MM.1S (cell line): ENCODE results near the gene RFTN1.

ENCODE experiments used
- DNase-seq: peaks from one replicate; pipeline ENCODE4 v3.0.0-alpha.2; 2015
- H2AFZ ChIP-seq: fragments of 300-600 bp; sonication (generic); 2 replicates; pipeline ENCODE4 v1.6.0; 2016; ENCODE audit warnings: antibody characterized with exemption, low read length
- H3F3A ChIP-seq: fragments of 300-600 bp; sonication (generic); 2 replicates; pipeline ENCODE4 v1.6.1; 2016; ENCODE audit warnings: mild to moderate bottlenecking, antibody characterized with exemption, low read length, moderate library complexity, mixed read lengths; ENCODE audit not compliant: insufficient read depth
- H3K27ac ChIP-seq: fragments of 300-600 bp; sonication (generic); 2 replicates; pipeline ENCODE4 v1.5.1; 2016; ENCODE audit warnings: mild to moderate bottlenecking, low read length
- H3K27me3 ChIP-seq: fragments of 300-600 bp; sonication (generic); replicated peaks from 2 replicates; pipeline ENCODE4 v1.6.0; 2016; ENCODE audit warnings: low read length; ENCODE audit not compliant: insufficient read depth
- H3K36me3 ChIP-seq: fragments of 300-600 bp; sonication (generic); replicated peaks from 2 replicates; pipeline ENCODE4 v1.6.1; 2016; ENCODE audit warnings: mild to moderate bottlenecking, low read length, mixed read lengths; ENCODE audit not compliant: insufficient read depth
- H3K4me1 ChIP-seq: fragments of 300-600 bp; sonication (generic); 2 replicates; pipeline ENCODE4 v1.6.1; 2016; ENCODE audit warnings: low read length, mixed read lengths
- H3K4me2 ChIP-seq: fragments of 300-600 bp; sonication (generic); 2 replicates; pipeline ENCODE4 v1.6.0; 2016; ENCODE audit warnings: low read depth, low read length
- H3K4me3 ChIP-seq: fragments of 300-600 bp; sonication (generic); 2 replicates; pipeline ENCODE4 v1.5.1; 2016; ENCODE audit warnings: low read length, mixed read lengths
- H3K79me2 ChIP-seq: fragments of 300-600 bp; sonication (generic); 2 replicates; pipeline ENCODE4 v1.6.1; 2016; ENCODE audit warnings: mixed run types, low read length, mixed read lengths
- H3K9ac ChIP-seq: fragments of 300-600 bp; sonication (generic); 2 replicates; pipeline ENCODE4 v1.6.1; 2016; ENCODE audit warnings: low read length, mixed read lengths
- H3K9me2 ChIP-seq: fragments of 300-600 bp; sonication (generic); replicated peaks from 2 replicates; pipeline ENCODE4 v1.6.1; 2016; ENCODE audit warnings: mild to moderate bottlenecking, low read length, mixed read lengths; ENCODE audit not compliant: insufficient read depth
- H3K9me3 ChIP-seq: fragments of 300-600 bp; sonication (generic); replicated peaks from 2 replicates; pipeline ENCODE4 v1.6.1; 2016; ENCODE audit warnings: mild to moderate bottlenecking, low read length, mixed read lengths; ENCODE audit not compliant: insufficient read depth
- H4K20me1 ChIP-seq: fragments of 300-600 bp; sonication (generic); 2 replicates; pipeline ENCODE4 v1.6.1; 2016; ENCODE audit warnings: mild to moderate bottlenecking, low read length, moderate library complexity, mixed read lengths; ENCODE audit not compliant: insufficient read depth
- EZH2 ChIP-seq: fragments of 300-600 bp; sonication (generic); optimal IDR thresholded peaks from 2 replicates; pipeline ENCODE3; 2017; ENCODE audit warnings: low read depth, mild to moderate bottlenecking, antibody characterized with exemption, low read length, mixed read lengths
- EZH2phosphoT487 ChIP-seq: fragments of 300-600 bp; sonication (generic); IDR thresholded peaks from 2 replicates; pipeline ENCODE4 v1.6.1; 2018; ENCODE audit warnings: antibody characterized with exemption, low read length
- TF ChIP-seq, protein P1 (sequence below): fragments of 300-600 bp; sonication (generic); IDR thresholded peaks from 2 replicates; pipeline ENCODE4 v1.5.1; 2016; ENCODE audit warnings: antibody characterized with exemption, low read length, mixed read lengths

The RFTN1 gene

DNA sequence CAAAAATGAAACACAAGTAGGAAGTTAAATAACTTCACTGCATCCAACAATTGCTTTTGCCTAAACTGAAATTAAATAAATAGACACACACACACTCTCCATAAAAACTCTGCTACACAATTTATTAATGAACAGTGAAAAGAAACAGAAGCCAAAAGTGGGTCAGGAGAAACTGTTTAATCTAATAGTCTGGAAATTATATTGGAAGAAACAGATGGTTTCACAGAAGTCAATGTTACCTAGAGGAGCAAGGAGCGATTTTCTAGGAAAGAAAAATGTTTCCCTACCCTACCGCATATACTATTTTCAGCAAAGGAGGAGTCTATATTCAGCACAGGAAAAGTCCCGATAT lies 32.0 kb downstream of the RFTN1 start:
- Histone ChIP-seq H3K4me3 (no peak overlapping the region), H3K27me3 (no peaks in the 10 kb centered on the region), H2AFZ (peak overlapping the region; percentile 13; the same call in 1 of the 2 replicates), H3K9me2 (no peaks in the 10 kb centered on the region), H4K20me1 (no peaks in the 10 kb centered on the region), H3K27ac (no peak overlapping the region), H3K9ac (no peak overlapping the region), H3K79me2 (no peaks in the 10 kb centered on the region), H3K36me3 (no peaks in the 10 kb centered on the region), H3K4me1 (peaks cover 4% of the 10 kb centered on the region; the same call in 1 of the 2 replicates), H3K9me3 (no peaks in the 10 kb centered on the region), H3K4me2 (peak overlapping the region; percentile 17; the same call in 1 of the 2 replicates), H3F3A (no peaks in the 10 kb centered on the region)
- TF ChIP-seq, protein P1, sequence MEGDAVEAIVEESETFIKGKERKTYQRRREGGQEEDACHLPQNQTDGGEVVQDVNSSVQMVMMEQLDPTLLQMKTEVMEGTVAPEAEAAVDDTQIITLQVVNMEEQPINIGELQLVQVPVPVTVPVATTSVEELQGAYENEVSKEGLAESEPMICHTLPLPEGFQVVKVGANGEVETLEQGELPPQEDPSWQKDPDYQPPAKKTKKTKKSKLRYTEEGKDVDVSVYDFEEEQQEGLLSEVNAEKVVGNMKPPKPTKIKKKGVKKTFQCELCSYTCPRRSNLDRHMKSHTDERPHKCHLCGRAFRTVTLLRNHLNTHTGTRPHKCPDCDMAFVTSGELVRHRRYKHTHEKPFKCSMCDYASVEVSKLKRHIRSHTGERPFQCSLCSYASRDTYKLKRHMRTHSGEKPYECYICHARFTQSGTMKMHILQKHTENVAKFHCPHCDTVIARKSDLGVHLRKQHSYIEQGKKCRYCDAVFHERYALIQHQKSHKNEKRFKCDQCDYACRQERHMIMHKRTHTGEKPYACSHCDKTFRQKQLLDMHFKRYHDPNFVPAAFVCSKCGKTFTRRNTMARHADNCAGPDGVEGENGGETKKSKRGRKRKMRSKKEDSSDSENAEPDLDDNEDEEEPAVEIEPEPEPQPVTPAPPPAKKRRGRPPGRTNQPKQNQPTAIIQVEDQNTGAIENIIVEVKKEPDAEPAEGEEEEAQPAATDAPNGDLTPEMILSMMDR = no peak
- TF ChIP-seq EZH2phosphoT487 = no peak
- no peak for TF ChIP-seq EZH2
- no peak for DNase-seq

DNA sequence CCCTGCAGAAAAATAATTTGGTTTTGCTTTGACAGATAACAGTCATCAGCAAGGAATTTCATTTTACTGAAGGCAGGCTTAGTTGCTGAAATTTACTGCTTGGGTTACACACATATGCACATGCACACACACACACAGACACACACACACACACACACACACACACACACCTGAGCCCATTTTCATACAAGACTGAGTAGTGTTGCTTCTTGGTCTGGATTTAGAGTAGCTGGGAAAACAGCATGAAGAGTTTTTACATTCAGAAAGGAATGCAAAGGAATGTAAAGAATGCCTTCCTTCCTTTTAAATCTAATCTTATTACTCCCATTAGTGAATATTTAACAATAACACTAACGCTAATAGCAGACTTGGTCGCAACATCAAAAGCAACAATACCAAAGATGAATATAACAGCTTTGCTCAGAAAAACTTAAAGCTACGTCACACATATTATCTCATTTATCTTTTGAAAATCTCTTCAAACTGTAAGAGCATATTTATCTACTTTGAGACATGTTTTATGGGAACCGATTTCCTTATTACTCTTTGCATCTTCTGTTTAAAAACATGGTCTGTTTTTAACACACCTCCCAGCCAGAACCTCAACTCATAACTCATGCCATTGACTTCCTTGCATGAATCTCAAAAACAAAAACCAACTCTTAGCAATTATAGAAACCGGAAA lies 32.5 kb downstream of the RFTN1 start:
- H2AFZ ChIP-seq = peak overlapping the region; percentile 13; the same call in 1 of the 2 replicates
- no peaks in the 10 kb centered on the region for H3K79me2 ChIP-seq
- TF ChIP-seq EZH2phosphoT487 (no peak), EZH2 (no peak)
- TF ChIP-seq, protein P1 = no peak
- H3K4me1 ChIP-seq = peaks cover 4% of the 10 kb centered on the region; the same call in 1 of the 2 replicates
- H3K27ac ChIP-seq = no peak overlapping the region
- H3K9me2 ChIP-seq = no peaks in the 10 kb centered on the region
- H3K9me3 ChIP-seq = no peaks in the 10 kb centered on the region
- H4K20me1 ChIP-seq = no peaks in the 10 kb centered on the region
- H3K36me3 ChIP-seq = no peaks in the 10 kb centered on the region
- DNase-seq = peak; percentile 15
- peak overlapping the region; percentile 17; the same call in 1 of the 2 replicates for H3K4me2 ChIP-seq
- no peaks in the 10 kb centered on the region for H3K27me3 ChIP-seq
- no peak overlapping the region for H3K9ac ChIP-seq
- H3K4me3 ChIP-seq = no peak overlapping the region
- H3F3A ChIP-seq = no peaks in the 10 kb centered on the region

DNA sequence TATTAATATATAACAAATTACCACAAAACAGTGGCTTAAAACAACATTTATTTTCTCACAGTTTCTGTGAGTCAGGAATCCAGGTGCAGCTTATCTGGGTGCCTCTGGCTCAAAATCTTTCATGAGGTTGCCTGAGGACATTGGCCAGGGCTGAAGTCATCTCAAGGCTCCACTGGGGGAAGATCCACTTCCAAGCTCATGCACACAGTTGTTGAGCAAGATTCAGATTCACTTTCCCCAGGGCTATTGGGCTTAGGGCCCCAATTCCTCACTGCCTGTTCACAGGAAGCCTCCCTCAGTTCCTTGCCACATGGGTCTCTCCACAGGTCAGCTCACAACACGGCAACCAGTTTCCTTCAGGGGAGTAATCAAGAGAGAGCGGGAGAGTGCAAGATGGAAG lies 35.0 kb downstream of the RFTN1 start:
- no peaks in the 10 kb centered on the region for H3K36me3 ChIP-seq
- no peaks in the 10 kb centered on the region for H3K9me3 ChIP-seq
- H3K4me2 ChIP-seq = no peak overlapping the region
- TF ChIP-seq EZH2 (no peak), EZH2phosphoT487 (no peak)
- TF ChIP-seq, protein P1 = no peak
- H3K4me1 ChIP-seq = peaks cover 4% of the 10 kb centered on the region; the same call in 1 of the 2 replicates
- no peak overlapping the region for H3K27ac ChIP-seq
- no peak overlapping the region for H3K4me3 ChIP-seq
- DNase-seq = no peak
- no peaks in the 10 kb centered on the region for H3K9me2 ChIP-seq
- H2AFZ ChIP-seq = no peak overlapping the region
- no peaks in the 10 kb centered on the region for H3K27me3 ChIP-seq
- H3K79me2 ChIP-seq = no peaks in the 10 kb centered on the region
- H3K9ac ChIP-seq = no peak overlapping the region
- no peaks in the 10 kb centered on the region for H4K20me1 ChIP-seq
- H3F3A ChIP-seq = no peaks in the 10 kb centered on the region
